ENCODE measurements around the gene RHOT2. TPM values are rescaled to one million over a fixed set of nuclear protein-coding genes. Genes with fewer than 3 reads are reported as not detected.
"Not testable (repeated sequence)": the region's sequence is repeated elsewhere in the genome, so short reads cannot be mapped to it uniquely, and the experiment has no call there.

Gene RHOT2
- total and polyA plus RNA-seq, 2 of the 8 experiments (the other 6 are each of a cell fraction or from before 2014, with no cell fraction given) = 149 to 194 TPM

GRCh38 chr16:712740-713250, 44.9 kb downstream of the RHOT2 start:
- not testable (repeated sequence) for H3K27ac ChIP-seq (ENCODE audit: low read depth, low read length); H3K18ac ChIP-seq (ENCODE audit: extremely low read depth, low read length); H3K23ac ChIP-seq (ENCODE audit: insufficient read length); H2BK5ac ChIP-seq (ENCODE audit: low read depth, low read length); H3K14ac ChIP-seq (ENCODE audit: insufficient read length); H2AFZ ChIP-seq (ENCODE audit: low read length); H3K4me3 ChIP-seq (ENCODE audit: extremely low read depth in 1 of 4, insufficient read depth in 2 of 4, low read depth in 3 of 4, low read length in 4 of 4); H3K56ac ChIP-seq (replicated peaks; ENCODE audit: insufficient read length, low read depth, low read length); H3K79me1 ChIP-seq (ENCODE audit: low read depth, low read length); H3K4me2 ChIP-seq (ENCODE audit: insufficient read depth in 1 of 2, low read depth in 2 of 2, low read length in 2 of 2); H2AK5ac ChIP-seq (ENCODE audit: low read depth, low read length); H3K9ac ChIP-seq (replicated peaks in 1 of 4; ENCODE audit: extremely low read depth in 1 of 4, low read depth in 3 of 4, low read length in 3 of 4); H4K91ac ChIP-seq (replicated peaks; ENCODE audit: insufficient read length, low read length); H3K4ac ChIP-seq (replicated peaks; ENCODE audit: insufficient read length, low read depth, low read length); H2BK12ac ChIP-seq (ENCODE audit: low read depth, low read length); H3K36me3 ChIP-seq (ENCODE audit: control insufficient read depth in 2 of 4, insufficient read depth in 4 of 4, low read length in 3 of 4); H2BK15ac ChIP-seq (ENCODE audit: low read length); H4K20me1 ChIP-seq (replicated peaks in 1 of 2; ENCODE audit: control insufficient read depth in 1 of 2, insufficient read depth in 2 of 2, low read length in 2 of 2); H3K9me3 ChIP-seq (ENCODE audit: insufficient read depth in 2 of 2, low read depth in 1 of 2, low read length in 1 of 2); H2BK120ac ChIP-seq (replicated peaks; ENCODE audit: low read depth, low read length); H4K5ac ChIP-seq (ENCODE audit: insufficient read length, low read depth, low read length); H2BK20ac ChIP-seq (ENCODE audit: low read length); H3K79me2 ChIP-seq (ENCODE audit: control insufficient read depth in 1 of 2, insufficient read depth in 2 of 2, low read length in 2 of 2); H4K8ac ChIP-seq (ENCODE audit: extremely low read depth, insufficient read depth, low read length)
- peak; percentile 82 for FAIRE-seq
- CTCF ChIA-PET (ENCODE audit: partially characterized antibody) = interaction anchor here (0.9 to 33.4 kb wide), 21 partner anchors 10 to 391 kb away, joined by 3 to 977 read pairs (median 6); partner anchors contain the start of genes ANTKMT, CCDC78, CHTF18 and CIAO3
- 59% methylated on average over 13 of the region's 13 CpGs; no CpG with 5 or more reads in 1 of the 2 experiments for WGBS, 2 experiments (ENCODE audit: extremely low coverage in 1 of 2, insufficient coverage in 1 of 2, insufficient read length in 1 of 2, insufficient replicate concordance in 2 of 2, low coverage in 1 of 2, low lambda C conversion rate in 2 of 2, missing lambda C conversion rate in 1 of 2)
- peaks cover 11% of the 10 kb centered on the region; the same call in 1 of the 2 replicates for H3K23me2 ChIP-seq (ENCODE audit: low read depth, low read length)
- POLR2A ChIA-PET (ENCODE audit: partially characterized antibody) = interaction anchor here (1.6 to 20.9 kb wide), 3 partner anchors 14 to 73 kb away, joined by 4 to 353 read pairs (median 7); partner anchors contain the start of genes ANTKMT, CCDC78, HAGHL and JMJD8
- peaks cover 0 to 19% (median 13%) of the 10 kb centered on the region in 4 experiments; a peak in 5 of 7 replicates for H3K4me1 ChIP-seq (replicated peaks in 1 of 4; ENCODE audit: control insufficient read depth in 3 of 4, insufficient read depth in 4 of 4, low read length in 3 of 4)
- peaks cover 6 to 65% (median 41%) of the 10 kb centered on the region in 4 experiments for H3K27me3 ChIP-seq (replicated peaks in 1 of 4; ENCODE audit: control insufficient read depth in 3 of 4, extremely low read depth in 1 of 4, insufficient read depth in 3 of 4, low read length in 3 of 4)
- peak in 1 of 2 experiments; percentile 89 for DNase-seq (ENCODE audit: low read depth in 1 of 2, low spot score in 2 of 2)
- TF ChIP-seq RAD21 (IDR thresholded peaks at IDR 0.05 in 1 of 2, conservative IDR thresholded peaks at IDR 0.05 in 1 of 2; ENCODE audit: low read depth in 2 of 2, low read length in 2 of 2) (peak; percentile 8 to 28; a peak in 2 of 4 replicates), CTCF (IDR thresholded peaks at IDR 0.05; ENCODE audit: control extremely low read depth in 1 of 3, insufficient read depth in 1 of 3, low read depth in 1 of 3, low read length in 3 of 3) (peak; percentile 38 to 55 (median 44))

Measured in H1 (cell line).